GM06990 (cell line): ENCODE measurements around the gene KIF5C.

Source experiments
- DNase-seq: peaks from one replicate; pipeline ENCODE4 v3.0.0-alpha.2; 2011; ENCODE audit not compliant: insufficient read length; ENCODE audit errors: extremely low read depth
- H3K27me3 ChIP-seq: replicated peaks from 2 replicates; pipeline ENCODE4 v1.6.0; 2011; ENCODE audit warnings: low read length; ENCODE audit not compliant: control insufficient read depth, insufficient read depth
- H3K36me3 ChIP-seq: 2 replicates; pipeline ENCODE4 v1.5.1; 2011; ENCODE audit warnings: low read length; ENCODE audit not compliant: control insufficient read depth, insufficient read depth
- H3K4me3 ChIP-seq: replicated peaks from 2 replicates; pipeline ENCODE4 v1.5.1; 2011; ENCODE audit warnings: low read depth, mild to moderate bottlenecking, control low read depth, low read length
- TF ChIP-seq, protein P1 (sequence below): IDR thresholded peaks from 2 replicates; pipeline ENCODE4 v1.5.1; 2011; ENCODE audit warnings: low read length, control low read depth, mild to moderate bottlenecking, inconsistent platforms; ENCODE audit not compliant: insufficient read depth, poor library complexity, severe bottlenecking

Gene KIF5C

GRCh38 chr2:149036507-149037293, 161.7 kb downstream of the KIF5C start:
- Histone ChIP-seq H3K27me3 (no peaks in the 10 kb centered on the region), H3K4me3 (no peak overlapping the region), H3K36me3 (no peaks in the 10 kb centered on the region)
- TF ChIP-seq, protein P1, sequence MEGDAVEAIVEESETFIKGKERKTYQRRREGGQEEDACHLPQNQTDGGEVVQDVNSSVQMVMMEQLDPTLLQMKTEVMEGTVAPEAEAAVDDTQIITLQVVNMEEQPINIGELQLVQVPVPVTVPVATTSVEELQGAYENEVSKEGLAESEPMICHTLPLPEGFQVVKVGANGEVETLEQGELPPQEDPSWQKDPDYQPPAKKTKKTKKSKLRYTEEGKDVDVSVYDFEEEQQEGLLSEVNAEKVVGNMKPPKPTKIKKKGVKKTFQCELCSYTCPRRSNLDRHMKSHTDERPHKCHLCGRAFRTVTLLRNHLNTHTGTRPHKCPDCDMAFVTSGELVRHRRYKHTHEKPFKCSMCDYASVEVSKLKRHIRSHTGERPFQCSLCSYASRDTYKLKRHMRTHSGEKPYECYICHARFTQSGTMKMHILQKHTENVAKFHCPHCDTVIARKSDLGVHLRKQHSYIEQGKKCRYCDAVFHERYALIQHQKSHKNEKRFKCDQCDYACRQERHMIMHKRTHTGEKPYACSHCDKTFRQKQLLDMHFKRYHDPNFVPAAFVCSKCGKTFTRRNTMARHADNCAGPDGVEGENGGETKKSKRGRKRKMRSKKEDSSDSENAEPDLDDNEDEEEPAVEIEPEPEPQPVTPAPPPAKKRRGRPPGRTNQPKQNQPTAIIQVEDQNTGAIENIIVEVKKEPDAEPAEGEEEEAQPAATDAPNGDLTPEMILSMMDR: no peak
- DNase-seq: no peak

DNA sequence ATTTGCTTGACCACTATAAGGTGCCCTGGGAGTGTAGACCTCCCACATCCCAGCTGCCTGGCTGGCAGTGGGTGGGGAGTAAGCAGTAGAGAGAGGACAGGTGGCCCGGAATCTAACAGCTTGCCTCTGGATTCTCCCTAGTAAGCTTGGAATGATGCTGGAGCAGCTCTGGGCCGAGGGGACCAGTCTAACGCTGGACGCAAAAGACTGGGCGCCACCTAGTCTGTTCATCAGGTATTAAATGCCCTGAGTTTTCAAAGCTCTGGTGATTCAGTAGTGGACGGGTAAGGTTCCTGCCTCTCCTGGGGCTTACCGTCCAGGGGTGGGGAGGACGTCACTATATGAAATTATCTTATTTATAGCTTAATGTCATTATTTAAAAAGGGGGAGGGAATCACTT, 162.8 kb downstream of the KIF5C start:
- TF ChIP-seq, protein P1: no peak
- no peaks in the 10 kb centered on the region for H3K36me3 ChIP-seq
- H3K27me3 ChIP-seq: no peaks in the 10 kb centered on the region
- DNase-seq: no peak
- H3K4me3 ChIP-seq: peak overlapping the region; percentile 67

DNA sequence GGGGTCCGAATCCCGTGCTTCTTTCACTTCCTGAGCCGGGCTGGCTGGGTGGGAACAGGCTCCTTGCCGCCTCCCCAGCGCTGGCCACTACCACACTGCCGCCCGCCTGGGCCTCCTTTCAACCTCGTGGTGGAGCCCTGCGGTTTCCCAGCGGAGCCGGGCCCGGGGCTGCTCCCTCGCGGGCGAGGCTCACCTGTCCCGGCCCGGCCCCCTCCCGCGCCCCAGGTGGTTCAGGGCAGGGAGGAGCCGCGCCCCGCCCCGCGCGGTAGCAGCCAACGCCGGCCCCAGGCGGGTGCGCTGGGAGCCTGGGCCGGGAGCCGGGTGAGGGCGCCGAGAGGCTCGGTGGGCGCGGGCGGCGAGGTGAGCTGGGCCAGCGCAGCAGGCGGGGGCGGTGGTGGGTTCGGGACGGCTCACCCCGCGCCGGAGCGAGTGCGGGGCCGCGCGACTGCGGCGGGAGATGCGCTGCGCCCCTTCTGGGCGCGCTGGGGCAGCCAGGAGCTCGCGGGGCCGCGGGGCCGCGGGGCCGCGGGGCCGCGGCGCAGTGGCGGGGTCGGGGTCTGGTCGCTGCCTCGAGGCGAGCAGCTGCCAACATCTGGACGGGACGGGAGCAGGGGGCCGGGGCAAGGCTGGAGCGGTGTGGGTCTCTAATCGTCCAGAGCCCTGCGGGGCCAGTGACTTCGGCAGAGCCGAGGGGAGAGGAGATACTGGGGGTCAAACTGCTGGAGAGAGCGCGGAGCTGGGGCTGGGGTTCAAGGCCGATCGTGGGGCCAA, 163.6 kb downstream of the KIF5C start, which contains the start of gene LYPD6B:
TSS of gene LYPD6B (plus strand) at position 258 of the 771 bp plus-strand sequence. CDS start 92,250 bp downstream, outside the sequence.
- H3K27me3 ChIP-seq: no peaks in the 10 kb centered on the region
- H3K4me3 ChIP-seq: peak within 1 kb of the TSS; percentile 67
- no peaks in the 10 kb centered on the region for H3K36me3 ChIP-seq
- peak; percentile 56 for DNase-seq
- TF ChIP-seq, protein P1: peak; percentile 2

DNA sequence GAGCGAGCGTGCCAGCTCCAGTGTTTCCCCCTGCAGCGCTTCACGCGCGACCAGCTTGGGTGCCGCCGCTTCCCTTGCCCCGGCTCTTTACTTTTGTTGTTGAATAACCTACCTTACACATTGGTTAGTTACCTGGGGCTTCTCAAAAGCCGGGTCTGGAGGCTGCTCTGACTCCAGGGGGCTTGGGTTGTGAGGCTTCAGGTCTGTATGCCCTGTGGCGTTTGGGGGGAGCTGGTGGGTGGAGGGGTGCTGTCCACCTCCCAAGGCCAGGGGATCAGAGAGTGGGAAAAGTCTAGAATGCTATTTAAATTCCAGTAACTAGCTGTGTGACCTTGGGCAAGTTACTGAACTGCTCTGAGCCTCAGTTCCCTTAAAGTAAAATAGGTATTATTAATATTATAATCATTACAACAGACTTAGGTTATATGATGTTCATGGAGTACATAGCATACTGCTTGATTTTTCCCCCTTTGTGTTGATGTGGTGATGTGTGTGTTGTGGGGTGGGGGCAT, 164.2 kb downstream of the KIF5C start:
- no peaks in the 10 kb centered on the region for H3K27me3 ChIP-seq
- no peak for DNase-seq

DNA sequence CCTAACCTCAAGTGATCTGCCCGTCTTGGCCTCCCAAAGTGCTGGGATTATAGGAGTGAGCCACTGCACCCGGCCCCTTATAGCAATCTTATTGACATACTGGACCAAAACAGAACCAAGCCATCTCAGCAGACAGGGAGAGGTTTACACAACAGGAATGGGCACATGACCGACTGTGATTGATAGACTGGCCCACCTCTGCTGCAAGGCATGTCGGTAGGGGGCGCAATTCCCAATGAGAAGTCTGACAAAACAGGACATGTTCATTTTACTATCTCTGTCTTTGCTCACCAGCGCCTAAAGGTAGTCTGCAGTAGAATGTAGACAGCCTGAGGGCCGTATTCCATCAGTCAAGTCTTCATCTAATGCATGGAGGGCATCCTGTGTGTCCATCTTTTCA, 165.4 kb downstream of the KIF5C start:
- Histone ChIP-seq H3K27me3 (no peaks in the 10 kb centered on the region), H3K4me3 (no peak overlapping the region), H3K36me3 (no peaks in the 10 kb centered on the region)
- TF ChIP-seq, protein P1: peak; percentile 84
- DNase-seq: peak; percentile 48

More for the DNA sequence above, 164.2 kb downstream of the KIF5C start:
- TF ChIP-seq, protein P1: no peak
- Histone ChIP-seq H3K36me3 (no peaks in the 10 kb centered on the region), H3K4me3 (peak overlapping the region; percentile 67)
